Measurements from ENCODE around the gene IFT80.

IFT80 gene

GRCh38 chr3:160400702-160401150 lies 1.7 kb upstream of the IFT80 start:
- no peak for DNase-seq (ENCODE audit: low read depth in 2 of 2)

GRCh38 chr3:160400030-160400701 lies 1.1 kb upstream of the IFT80 start:
- no peak for DNase-seq (ENCODE audit: low read depth in 2 of 2)

- DNase-seq (ENCODE audit: low read depth in 2 of 2), result no peak
Measured at GRCh38 chr3:160398820-160399124, 253 bp downstream of the IFT80 start.

GRCh38 chr3:160395297-160395696 lies 3.7 kb downstream of the IFT80 start:
- peak; percentile 59 to 60 for DNase-seq (ENCODE audit: low read depth in 2 of 2)

- DNase-seq (ENCODE audit: low read depth in 2 of 2), result no peak
Measured at GRCh38 chr3:160394009-160394392, 5.0 kb downstream of the IFT80 start.

- DNase-seq (ENCODE audit: low read depth in 2 of 2), result no peak
Measured at GRCh38 chr3:160393346-160394008, 5.5 kb downstream of the IFT80 start.

GRCh38 chr3:160392798-160393197 lies 6.2 kb downstream of the IFT80 start:
- no peak for DNase-seq (ENCODE audit: low read depth in 2 of 2)

- DNase-seq (ENCODE audit: low read depth in 2 of 2), result no peak
Measured at GRCh38 chr3:160390565-160391138, 8.4 kb downstream of the IFT80 start.

GRCh38 chr3:160384639-160385318 lies 14.2 kb downstream of the IFT80 start:
- no peak for DNase-seq (ENCODE audit: low read depth in 2 of 2)

GRCh38 chr3:160381470-160381869 lies 17.6 kb downstream of the IFT80 start:
- DNase-seq (ENCODE audit: low read depth in 2 of 2), result no peak

GRCh38 chr3:160379628-160380214 lies 19.3 kb downstream of the IFT80 start:
- DNase-seq (ENCODE audit: low read depth in 2 of 2), result no peak

- DNase-seq (ENCODE audit: low read depth in 2 of 2), result no peak
Measured at GRCh38 chr3:160378331-160379109, 20.5 kb downstream of the IFT80 start.

- DNase-seq (ENCODE audit: low read depth in 2 of 2), result no peak
Measured at GRCh38 chr3:160376681-160377080, 22.3 kb downstream of the IFT80 start.

- no peak for DNase-seq (ENCODE audit: low read depth in 2 of 2)
Measured at GRCh38 chr3:160374925-160375324, 24.1 kb downstream of the IFT80 start.

GRCh38 chr3:160374472-160374871 lies 24.6 kb downstream of the IFT80 start:
- no peak for DNase-seq (ENCODE audit: low read depth in 2 of 2)

- no peak for DNase-seq (ENCODE audit: low read depth in 2 of 2)
Measured at GRCh38 chr3:160373655-160374054, 25.4 kb downstream of the IFT80 start.

GRCh38 chr3:160372780-160373179 lies 26.2 kb downstream of the IFT80 start:
- DNase-seq (ENCODE audit: low read depth in 2 of 2), result peak; percentile 47 to 52

- no peak for DNase-seq (ENCODE audit: low read depth in 2 of 2)
Measured at GRCh38 chr3:160370987-160371857, 27.8 kb downstream of the IFT80 start.

GRCh38 chr3:160369784-160370183 lies 29.2 kb downstream of the IFT80 start:
- no peak for DNase-seq (ENCODE audit: low read depth in 2 of 2)

- no peak for DNase-seq (ENCODE audit: low read depth in 2 of 2)
Measured at GRCh38 chr3:160368804-160369203, 30.2 kb downstream of the IFT80 start.
